GM23248 (cell line): ENCODE data around the gene LIMA1.

Source experiments
- EZH2 ChIP-seq: fragments of 200-600 bp; sonication (generic); IDR thresholded peaks from 2 replicates; pipeline ENCODE4 v1.6.1; 2018; ENCODE audit warnings: antibody characterized with exemption, mild to moderate bottlenecking; ENCODE audit not compliant: insufficient read depth, poor library complexity, severe bottlenecking
- EZH2phosphoT487 ChIP-seq: fragments of 200-600 bp; sonication (generic); IDR thresholded peaks from 2 replicates; pipeline ENCODE4 v1.6.1; 2018; ENCODE audit warnings: antibody characterized with exemption, moderate library complexity, mild to moderate bottlenecking, low read depth; ENCODE audit not compliant: insufficient read depth

- no peak for TF ChIP-seq EZH2phosphoT487
- no peak for TF ChIP-seq EZH2
Observed at GRCh38 chr12:50147281-50147680, 136.0 kb downstream of the LIMA1 start.
